Transverse colon (tissue), 4 donors: ENCODE data around the gene CEP89. TPM values are rescaled to one million over a fixed set of nuclear protein-coding genes. Genes with fewer than 3 reads are reported as not detected.

ENCODE experiments used
- DNase-seq: peaks from one replicate; pipeline ENCODE4 v3.0.0-alpha.2; 2019
- H3K27ac ChIP-seq, 4 donors: fragments of 200-600 bp; sonication (generic); 2 replicates each; pipeline ENCODE4 v1.5.1; 2016 to 2018; ENCODE audit warnings: inconsistent platforms in 4 of 4
- H3K27me3 ChIP-seq: fragments of 200-600 bp; sonication (generic); 2 replicates; pipeline ENCODE4 v1.5.1; 2017; ENCODE audit warnings: inconsistent platforms
- H3K36me3 ChIP-seq, 4 donors: fragments of 200-600 bp; sonication (generic); 2 replicates each; pipeline ENCODE4 v1.5.1; 2017 to 2019; ENCODE audit warnings: inconsistent platforms in 4 of 4
- H3K4me1 ChIP-seq, 4 donors: fragments of 200-600 bp; sonication (generic); 2 replicates each; pipeline ENCODE4 v1.5.1; 2017 to 2020; ENCODE audit warnings: inconsistent platforms in 4 of 4
- H3K4me3 ChIP-seq, 4 donors: fragments of 200-600 bp; sonication (generic); 1 replicate in 1 of 4; 2 replicates in 3 of 4; pipeline versions ENCODE4 v1.5.1 to v1.6.1; 2017 to 2019; ENCODE audit warnings: inconsistent platforms in 4 of 4
- H3K9me3 ChIP-seq, 2 donors: fragments of 200-600 bp; sonication (generic); 2 replicates each; pipeline ENCODE4 v1.5.1; 2017 to 2019; ENCODE audit warnings: inconsistent platforms in 2 of 2
- CTCF ChIP-seq, 5 experiments: fragments of 200-600 bp in 3 of 5; fragments of 450-650 bp in 2 of 5; sonication (generic) in 3 of 5; IDR thresholded peaks; 1 replicate in 2 of 5; 2 replicates in 3 of 5; pipeline ENCODE4 v1.5.1; 2016 to 2017; ENCODE audit warnings: antibody characterized with exemption in 5 of 5, inconsistent platforms in 3 of 5, mild to moderate bottlenecking in 2 of 5, moderate library complexity in 1 of 5
- EP300 ChIP-seq: sonication (generic); formaldehyde crosslinking; IDR thresholded peaks from one replicate; pipeline ENCODE4 v1.6.1; 2017; ENCODE audit warnings: antibody characterized with exemption, low read depth
- POLR2A ChIP-seq: fragments of 450-650 bp; IDR thresholded peaks from one replicate; pipeline ENCODE4 v1.6.1; 2016; ENCODE audit warnings: antibody characterized with exemption, mild to moderate bottlenecking, moderate library complexity
- POLR2AphosphoS5 ChIP-seq, 3 donors: sonication (generic); formaldehyde crosslinking; IDR thresholded peaks; one replicate each; pipeline ENCODE4 v1.6.1; 2016; ENCODE audit warnings: antibody characterized with exemption in 3 of 3
- WGBS, 2 donors: methylation state at CpG; one replicate each; pipeline ENCODE4 v1.1.5; 2018; ENCODE audit warnings: low coverage in 1 of 2; 5-methylcytosine and 5-hydroxymethylcytosine counted together
- in situ Hi-C, 4 donors: fragments of 200-750 bp; cut with MboI; loops; one replicate each; pipeline versions ENCODE4 v1.15.0 to v1.15.1; 2017; ENCODE audit warnings: low sequenced_read_pairs in 3 of 4, low pct_ligation_motif_present in 1 of 4, low pct_unique_long_range_greater_than_20kb in 1 of 4
- intact Hi-C: fragments of 100-400 bp; cut with DNase I; formaldehyde crosslinking; loops from one replicate; pipeline ENCODE4 v1.15.1; 2023; ENCODE audit warnings: low total_unique reads
- total RNA-seq, 4 donors: library from RNA; depleted of rRNA; stranded (reverse); fragments of >200 nt; gene quantifications; one replicate each; pipeline ENCODE4 v1.1.0, GENCODE V29; 2016

CEP89 gene
- total RNA-seq, 4 donors from 2014 or later: 4.5 to 39.6 (median 9.4) TPM

GRCh38 chr19:32976223-32976805 lies 4.6 kb upstream of the CEP89 start:
- H3K9me3 ChIP-seq: no peaks in the 10 kb centered on the region
- TF ChIP-seq POLR2AphosphoS5 (IDR thresholded peaks at IDR 0.05) (no peak), CTCF (IDR thresholded peaks at IDR 0.05) (peak; percentile 75 to 86 (median 76)), POLR2A (no peak)
- WGBS, 2 donors: 28 to 37% methylated on average over 7 to 14 of the region's 14 CpGs
- no peaks in the 10 kb centered on the region for H3K27me3 ChIP-seq
- in situ Hi-C loops (loop anchor here (10.0 to 25.0 kb wide), 3 partner anchors 111 to 148 kb away; partner anchors contain the start of gene GPATCH1 (in 1 of the 4)), intact Hi-C loops (no loop called here)
- peak; percentile 83 for DNase-seq
- H3K36me3 ChIP-seq: no peaks in the 10 kb centered on the region
- H3K4me1 ChIP-seq: peaks cover 0 to 20% (median 12%) of the 10 kb centered on the region in 4 donors
- peak overlapping the region in 3 of 4 donors; percentile 53 to 76 (median 75) for H3K27ac ChIP-seq
- no peak overlapping the region for H3K4me3 ChIP-seq

GRCh38 chr19:32971012-32971595 lies 654 bp downstream of the CEP89 start:
- in situ Hi-C loops: loop anchor here in 1 of 4 donors (10.0 kb wide), 1 partner anchor 154 kb away; no protein-coding TSS in a partner anchor
- peak overlapping the region; percentile 45 to 82 (median 78) for H3K27ac ChIP-seq
- WGBS, 2 donors: 23 to 70% methylated on average over 2 to 21 of the region's 21 CpGs
- H3K4me1 ChIP-seq: peaks cover 4 to 18% (median 14%) of the 10 kb centered on the region in 4 donors
- TF ChIP-seq CTCF (IDR thresholded peaks at IDR 0.05): no peak
- TF ChIP-seq POLR2A: no peak
- no peak for TF ChIP-seq EP300
- no peak for TF ChIP-seq POLR2AphosphoS5 (IDR thresholded peaks at IDR 0.05)
- no peaks in the 10 kb centered on the region for H3K36me3 ChIP-seq
- H3K4me3 ChIP-seq: peak overlapping the region; percentile 72 to 89 (median 82)
- intact Hi-C loops: no loop called here
- no peaks in the 10 kb centered on the region for H3K27me3 ChIP-seq
- no peak for DNase-seq
- H3K9me3 ChIP-seq: no peaks in the 10 kb centered on the region

GRCh38 chr19:32969549-32969948 lies 2.2 kb downstream of the CEP89 start:
- intact Hi-C loops: no loop called here
- Histone ChIP-seq H3K27me3 (no peaks in the 10 kb centered on the region), H3K9me3 (no peaks in the 10 kb centered on the region), H3K36me3 (peaks cover 0 to 12% (median 4%) of the 10 kb centered on the region in 4 donors), H3K4me1 (peaks cover 4 to 18% (median 14%) of the 10 kb centered on the region in 4 donors), H3K4me3 (no peak overlapping the region), H3K27ac (no peak overlapping the region)
- TF ChIP-seq POLR2AphosphoS5 (IDR thresholded peaks at IDR 0.05) (no peak), EP300 (no peak), POLR2A (no peak), CTCF (IDR thresholded peaks at IDR 0.05) (no peak)
- no peak for DNase-seq
- in situ Hi-C loops: loop anchor here in 1 of 4 donors (10.0 kb wide), 1 partner anchor 285 kb away; no protein-coding TSS in a partner anchor
- 91% methylated on average over 10 of the region's 10 CpGs; no CpG with 5 or more reads in 1 of the 2 donors for WGBS, 2 donors

- Histone ChIP-seq H3K27me3 (no peaks in the 10 kb centered on the region), H3K36me3 (peaks cover 0 to 27% (median 4%) of the 10 kb centered on the region in 4 donors), H3K27ac (no peak overlapping the region), H3K4me3 (no peak overlapping the region), H3K4me1 (peaks cover 4 to 16% (median 14%) of the 10 kb centered on the region in 4 donors), H3K9me3 (no peaks in the 10 kb centered on the region)
- intact Hi-C loops (no loop called here), in situ Hi-C loops (loop anchor here in 1 of 4 donors (10.0 kb wide), 1 partner anchor 282 kb away; no protein-coding TSS in a partner anchor)
- TF ChIP-seq POLR2AphosphoS5 (IDR thresholded peaks at IDR 0.05) (no peak), CTCF (IDR thresholded peaks at IDR 0.05) (no peak), POLR2A (no peak), EP300 (no peak)
- WGBS, 2 donors: 96 to 100% methylated on average over 2 to 9 of the region's 9 CpGs
- no peak for DNase-seq
Observed at GRCh38 chr19:32966750-32967149, 5.0 kb downstream of the CEP89 start.
